Left lung (tissue), 10 donors: ENCODE measurements around the gene MBP. TPM values are rescaled to one million over a fixed set of nuclear protein-coding genes. Genes with fewer than 3 reads are reported as not detected.

Experiments used
- ATAC-seq: fragments of 200-7000 bp; cut with Tn5 transposase; one replicate; pipeline ENCODE4 v1.9.1; 2020; ENCODE audit warnings: moderate library complexity
- DNase-seq, 4 donors: peaks; one replicate each; pipeline ENCODE4 v3.0.0-alpha.2; 2013 to 2020
- H3K27ac ChIP-seq, 2 donors: fragments of 200-600 bp; sonication (generic) in 1 of 2; one replicate each; pipeline versions ENCODE4 v1.5.0 to v1.8.0; 2020 to 2021
- H3K27me3 ChIP-seq, 2 donors: fragments of 200-600 bp; sonication (generic) in 1 of 2; one replicate each; pipeline versions ENCODE4 v1.5.0 to v1.8.0; 2020 to 2021
- H3K36me3 ChIP-seq, 2 donors: fragments of 200-600 bp; sonication (generic) in 1 of 2; one replicate each; pipeline versions ENCODE4 v1.5.0 to v1.8.0; 2020 to 2021
- H3K4me1 ChIP-seq, 2 donors: fragments of 200-600 bp; one replicate each; pipeline ENCODE4 v1.8.0; 2021
- H3K4me3 ChIP-seq, 2 donors: fragments of 200-600 bp; sonication (generic) in 1 of 2; one replicate each; pipeline versions ENCODE4 v1.5.0 to v1.8.0; 2020 to 2021; ENCODE audit warnings: mild to moderate bottlenecking in 1 of 2
- H3K9me3 ChIP-seq, 2 donors: fragments of 200-600 bp; sonication (generic) in 1 of 2; one replicate each; pipeline versions ENCODE4 v1.5.0 to v1.8.0; 2020 to 2021
- intact Hi-C, 2 donors: fragments of 100-400 bp; cut with DNase I; formaldehyde crosslinking; loops; one replicate each; pipeline versions ENCODE4 v1.11.2 to v1.14.2; 2022
- polyA plus RNA-seq, 6 donors: library from polyadenylated mRNA; unstranded; fragments of 120-200 nt; gene quantifications; one replicate each; pipeline ENCODE4 v1.2.1, GENCODE V29; 2013; ENCODE audit not compliant: insufficient read length in 6 of 6
- total RNA-seq, 2 donors: library from RNA; stranded (reverse); fragmentation: NEBNext Ultra II Directional; extraction: Animal tissue kit (Norgen Biotek cat#: 25700); gene quantifications; one replicate each; pipeline ENCODE4 v1.2.1, GENCODE V29; 2021
- TF ChIP-seq, protein P1 (sequence below), 2 donors: fragments of 200-600 bp; sonication (generic) in 1 of 2; IDR thresholded peaks; one replicate each; pipeline versions ENCODE4 v1.5.0 to v1.8.0; 2021; ENCODE audit warnings: antibody characterized with exemption in 2 of 2
- donor health status: DM: no; HTN: yes; CAD: no.
- donor health status: DM: no; HTN: no; CAD: no.

The MBP gene
- total and polyA plus RNA-seq, 8 donors: 8.8 to 56.7 (median 10.8) TPM

DNA sequence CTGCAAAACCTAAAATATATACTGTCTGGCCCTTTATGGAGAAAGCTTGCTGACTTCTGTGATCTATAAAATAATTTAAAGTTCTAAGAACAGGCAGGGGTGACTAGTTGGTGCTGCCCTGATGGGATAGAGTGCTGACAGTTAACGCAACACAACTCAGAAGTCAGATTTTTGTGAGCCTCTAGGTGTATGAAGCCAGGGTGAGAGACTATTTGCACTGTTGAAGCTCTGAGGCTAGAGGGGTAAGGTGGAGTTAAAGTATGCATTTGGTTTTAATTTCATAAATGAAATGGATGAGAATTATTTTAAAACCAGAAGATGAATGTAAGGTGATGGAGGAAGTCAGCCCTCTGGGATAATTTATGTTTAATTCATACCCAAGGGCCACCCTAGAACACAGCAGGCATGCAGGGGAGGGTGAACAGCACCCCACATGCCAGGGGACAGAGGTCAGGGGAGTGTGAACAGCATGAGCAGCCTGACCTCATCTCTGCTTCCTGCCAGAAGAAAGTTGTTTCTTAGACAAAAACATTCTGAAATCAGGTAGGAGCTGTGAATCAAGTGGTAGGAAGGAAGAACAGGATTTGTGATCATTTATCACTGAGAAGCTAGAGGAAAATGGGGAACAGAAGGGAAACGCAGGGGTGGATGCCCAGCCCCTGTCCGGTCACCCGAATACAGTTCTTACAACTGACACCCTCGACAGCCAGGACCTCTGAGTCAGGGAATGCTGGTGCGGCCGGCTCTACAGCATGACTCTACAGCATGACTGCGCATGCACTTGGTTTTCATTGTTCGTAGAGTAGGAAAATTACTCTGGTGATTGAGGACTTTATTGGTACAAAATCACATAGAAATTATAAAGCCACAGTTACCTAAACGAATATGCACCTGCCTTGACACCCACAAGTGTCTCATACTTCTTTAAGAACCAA lies 93.1 kb downstream of the MBP start:
- ATAC-seq (no peak), DNase-seq (no peak)
- TF ChIP-seq, protein P1, sequence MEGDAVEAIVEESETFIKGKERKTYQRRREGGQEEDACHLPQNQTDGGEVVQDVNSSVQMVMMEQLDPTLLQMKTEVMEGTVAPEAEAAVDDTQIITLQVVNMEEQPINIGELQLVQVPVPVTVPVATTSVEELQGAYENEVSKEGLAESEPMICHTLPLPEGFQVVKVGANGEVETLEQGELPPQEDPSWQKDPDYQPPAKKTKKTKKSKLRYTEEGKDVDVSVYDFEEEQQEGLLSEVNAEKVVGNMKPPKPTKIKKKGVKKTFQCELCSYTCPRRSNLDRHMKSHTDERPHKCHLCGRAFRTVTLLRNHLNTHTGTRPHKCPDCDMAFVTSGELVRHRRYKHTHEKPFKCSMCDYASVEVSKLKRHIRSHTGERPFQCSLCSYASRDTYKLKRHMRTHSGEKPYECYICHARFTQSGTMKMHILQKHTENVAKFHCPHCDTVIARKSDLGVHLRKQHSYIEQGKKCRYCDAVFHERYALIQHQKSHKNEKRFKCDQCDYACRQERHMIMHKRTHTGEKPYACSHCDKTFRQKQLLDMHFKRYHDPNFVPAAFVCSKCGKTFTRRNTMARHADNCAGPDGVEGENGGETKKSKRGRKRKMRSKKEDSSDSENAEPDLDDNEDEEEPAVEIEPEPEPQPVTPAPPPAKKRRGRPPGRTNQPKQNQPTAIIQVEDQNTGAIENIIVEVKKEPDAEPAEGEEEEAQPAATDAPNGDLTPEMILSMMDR (IDR thresholded peaks at IDR 0.05): no peak
- Histone ChIP-seq H3K27me3 (no peaks in the 10 kb centered on the region), H3K36me3 (peaks cover 0 to 4% of the 10 kb centered on the region in 2 donors), H3K4me1 (no peaks in the 10 kb centered on the region), H3K27ac (no peak overlapping the region), H3K9me3 (peaks cover 0 to 2% of the 10 kb centered on the region in 2 donors), H3K4me3 (no peak overlapping the region)
- intact Hi-C loops: no loop called here

DNA sequence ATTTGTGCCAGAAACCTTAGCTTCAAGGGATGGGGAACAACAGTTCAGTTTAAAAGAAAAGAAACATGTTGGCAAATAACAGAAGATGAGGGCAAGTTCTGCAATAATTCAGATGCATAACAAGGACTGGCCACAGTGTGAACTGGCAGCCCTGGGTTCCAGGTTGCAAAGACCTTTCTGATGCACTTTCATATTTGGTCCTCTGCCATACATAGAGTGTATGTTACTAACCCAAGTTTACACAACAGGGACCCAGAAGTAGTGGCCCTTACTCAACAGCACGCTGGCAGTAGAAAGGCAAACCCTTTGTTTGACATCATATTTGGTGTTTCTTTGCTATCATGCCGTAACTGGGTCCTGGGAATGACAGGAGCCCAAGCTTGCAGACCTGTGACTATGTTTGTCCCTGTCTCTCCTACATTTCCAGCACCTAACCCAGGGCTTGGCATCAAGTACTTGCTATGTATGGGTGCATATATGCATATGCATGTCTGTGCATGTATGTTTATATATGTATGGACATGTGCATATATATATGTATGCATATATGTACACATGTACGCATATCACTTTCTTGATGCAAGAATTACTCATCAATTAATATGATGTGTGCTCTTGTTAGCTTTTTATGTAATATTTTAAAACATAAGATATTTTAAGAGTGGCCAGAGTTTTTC lies 94.3 kb downstream of the MBP start:
- Histone ChIP-seq H3K27ac (no peak overlapping the region), H3K36me3 (peaks cover 0 to 6% of the 10 kb centered on the region in 2 donors), H3K27me3 (no peaks in the 10 kb centered on the region), H3K4me1 (no peaks in the 10 kb centered on the region), H3K4me3 (no peak overlapping the region), H3K9me3 (peaks cover 0 to 2% of the 10 kb centered on the region in 2 donors)
- intact Hi-C loops: no loop called here
- ATAC-seq (no peak), DNase-seq (no peak)
- TF ChIP-seq, protein P1 (IDR thresholded peaks at IDR 0.05): no peak

DNA sequence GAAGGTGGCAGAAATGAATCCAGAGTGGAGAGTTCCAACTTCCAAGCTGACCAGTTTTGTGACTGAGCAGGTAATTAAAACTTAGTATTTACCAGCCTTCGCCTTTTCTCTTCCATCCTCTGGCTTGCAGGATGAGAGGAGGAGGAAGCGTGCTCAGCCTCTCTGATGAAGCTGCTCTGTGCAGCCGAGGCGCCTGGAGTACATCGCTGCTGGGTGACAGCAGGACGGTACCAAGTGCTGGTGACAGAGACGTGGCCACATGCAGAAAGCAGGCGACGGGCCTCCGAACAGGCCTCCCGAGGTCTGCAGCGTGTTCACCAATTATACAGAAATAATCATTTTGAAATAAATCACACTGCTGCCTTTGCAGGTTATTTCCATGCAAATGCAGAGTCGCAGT lies 95.0 kb downstream of the MBP start:
- TF ChIP-seq, protein P1 (IDR thresholded peaks at IDR 0.05): no peak
- Histone ChIP-seq H3K9me3 (peaks cover 0 to 2% of the 10 kb centered on the region in 2 donors), H3K27me3 (no peaks in the 10 kb centered on the region), H3K4me3 (no peak overlapping the region), H3K36me3 (peaks cover 0 to 6% of the 10 kb centered on the region in 2 donors), H3K27ac (no peak overlapping the region), H3K4me1 (no peaks in the 10 kb centered on the region)
- ATAC-seq (no peak), DNase-seq (no peak)
- intact Hi-C loops: no loop called here

DNA sequence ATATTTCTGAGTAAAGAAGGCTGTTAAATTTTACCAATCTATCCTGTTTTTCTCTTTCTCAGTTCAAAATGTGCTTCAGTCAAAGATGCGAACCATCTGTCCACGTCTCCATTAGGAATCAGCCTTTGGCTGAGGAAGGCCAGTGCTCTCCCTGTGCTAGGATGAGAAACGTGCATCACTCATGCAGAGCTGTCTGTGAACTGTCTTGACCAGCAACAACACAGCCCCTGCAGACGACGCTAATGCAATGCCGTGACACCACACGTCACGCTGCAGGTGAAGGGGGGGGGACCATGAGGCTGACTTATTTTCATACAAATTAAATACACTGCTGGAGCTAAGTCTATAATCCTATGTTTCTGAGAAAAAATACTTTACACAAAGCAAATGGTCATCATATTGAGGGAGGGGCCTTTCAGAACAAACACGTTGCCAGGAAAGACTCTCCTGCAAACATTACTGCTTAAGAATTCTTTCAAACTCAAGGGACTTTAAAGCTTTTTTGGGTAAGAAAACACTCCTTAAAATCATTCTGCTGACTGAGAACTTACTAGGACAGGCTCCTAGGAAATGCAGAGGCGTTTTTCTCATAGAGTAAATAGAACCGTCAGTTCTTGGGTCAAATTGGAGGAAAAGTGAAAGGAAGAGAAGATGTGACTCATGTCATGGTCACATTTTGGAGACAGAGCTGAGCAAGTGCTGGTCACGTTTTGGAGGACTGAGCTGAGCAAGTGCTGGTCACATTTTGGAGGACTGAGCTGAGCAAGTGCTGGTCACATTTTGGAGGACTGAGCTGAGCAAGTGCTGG lies 97.0 kb downstream of the MBP start:
- no peak overlapping the region for H3K4me3 ChIP-seq
- DNase-seq (no peak), ATAC-seq (no peak)
- peaks cover 0 to 6% of the 10 kb centered on the region in 2 donors for H3K36me3 ChIP-seq
- intact Hi-C loops: no loop called here
- TF ChIP-seq, protein P1 (IDR thresholded peaks at IDR 0.05): no peak
- no peaks in the 10 kb centered on the region for H3K4me1 ChIP-seq
- no peaks in the 10 kb centered on the region for H3K27me3 ChIP-seq
- H3K9me3 ChIP-seq: no peaks in the 10 kb centered on the region
- no peak overlapping the region for H3K27ac ChIP-seq
